T-helper 17 cell (primary cell): ENCODE results near the gene HSBP1L1. TPM values are rescaled to one million over a fixed set of nuclear protein-coding genes. Genes with fewer than 3 reads are reported as not detected.

ENCODE experiments used
- ATAC-seq: fragments of 150-1000 bp; cut with Tn5 transposase; 2 replicates; pipeline ENCODE4 v1.10.0; 2021; ENCODE audit warnings: mild to moderate bottlenecking, moderate library complexity
- DNase-seq, 3 donors: peaks; one replicate each; pipeline versions ENCODE4 v3.0.0 to v3.0.0-alpha.2; 2020 to 2021
- H3K9me3 ChIP-seq: one replicate; pipeline ENCODE4 v1.7.0; 2013; ENCODE audit warnings: low read length, mild to moderate bottlenecking; ENCODE audit not compliant: control insufficient read depth, poor library complexity, severe bottlenecking
- H3K27ac Mint-ChIP-seq: one replicate; pipeline ENCODE4 v1.8.0; 2022; ENCODE audit warnings: mild to moderate bottlenecking, moderate library complexity, mixed read lengths
- H3K27me3 Mint-ChIP-seq: one replicate; pipeline ENCODE4 v1.8.0; 2022; ENCODE audit warnings: mixed read lengths
- H3K36me3 Mint-ChIP-seq: one replicate; pipeline ENCODE4 v1.8.0; 2022; ENCODE audit warnings: low read depth, mixed read lengths
- H3K4me1 Mint-ChIP-seq: one replicate; pipeline ENCODE4 v1.8.0; 2022; ENCODE audit warnings: mild to moderate bottlenecking, mixed read lengths
- H3K4me3 Mint-ChIP-seq: one replicate; pipeline ENCODE4 v1.8.0; 2022; ENCODE audit warnings: mild to moderate bottlenecking, moderate library complexity, mixed read lengths
- total RNA-seq, 4 donors: library from RNA in 2 of 4; stranded (reverse) in 2 of 4; gene quantifications; one replicate each; pipeline ENCODE4 v1.2.3 and lab custom pipeline; 2022 to 2026

Gene HSBP1L1
- total RNA-seq, 2 donors from 2014 or later = 17.9 to 21.5 TPM

- H3K36me3 Mint-ChIP-seq = peaks cover 8% of the 10 kb centered on the region
- no peak for DNase-seq
- no peak overlapping the region for H3K27ac Mint-ChIP-seq
- no peaks in the 10 kb centered on the region for H3K27me3 Mint-ChIP-seq
- ATAC-seq = no peak
- peaks cover 4% of the 10 kb centered on the region for H3K9me3 ChIP-seq
- peaks cover 2% of the 10 kb centered on the region for H3K4me1 Mint-ChIP-seq
- no peak overlapping the region for H3K4me3 Mint-ChIP-seq
These were observed 39.4 kb upstream of the HSBP1L1 start for GRCh38 chr18:79924814-79925731.

DNA sequence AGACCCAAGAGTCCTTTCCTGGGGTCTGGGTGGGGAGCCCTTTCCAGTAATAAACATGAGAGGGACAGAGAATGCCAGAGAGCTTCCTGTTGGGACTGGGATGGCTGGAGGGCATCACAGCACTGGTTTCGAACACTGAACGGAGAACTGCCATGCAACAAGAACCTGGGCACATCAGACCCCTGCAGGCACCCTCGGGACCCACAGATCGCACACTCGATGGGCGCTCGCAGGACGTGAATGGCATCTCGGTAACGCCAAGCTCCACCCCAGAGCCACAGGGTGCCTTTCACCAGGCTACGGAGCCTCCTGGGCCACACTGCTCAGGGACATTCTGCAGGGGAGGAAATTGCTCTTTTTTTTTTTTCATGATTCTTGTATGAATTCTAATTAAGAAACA lies 38.1 kb upstream of the HSBP1L1 start:
- H3K27ac Mint-ChIP-seq = no peak overlapping the region
- no peak for DNase-seq

GRCh38 chr18:79926715-79927606 lies 37.5 kb upstream of the HSBP1L1 start:
- H3K4me1 Mint-ChIP-seq = peaks cover 2% of the 10 kb centered on the region
- peaks cover 11% of the 10 kb centered on the region for H3K9me3 ChIP-seq
- no peak overlapping the region for H3K4me3 Mint-ChIP-seq
- H3K36me3 Mint-ChIP-seq = peaks cover 5% of the 10 kb centered on the region
- H3K27ac Mint-ChIP-seq = no peak overlapping the region
- H3K27me3 Mint-ChIP-seq = no peaks in the 10 kb centered on the region
- DNase-seq = no peak
- ATAC-seq = no peak

More for the DNA sequence above, 38.1 kb upstream of the HSBP1L1 start:
- Mint-ChIP-seq H3K27me3 (no peaks in the 10 kb centered on the region), H3K36me3 (peaks cover 8% of the 10 kb centered on the region), H3K4me3 (no peak overlapping the region), H3K4me1 (peaks cover 2% of the 10 kb centered on the region)
- peaks cover 11% of the 10 kb centered on the region for H3K9me3 ChIP-seq
- no peak for ATAC-seq

GRCh38 chr18:79927607-79928562 lies 36.6 kb upstream of the HSBP1L1 start:
- no peak for ATAC-seq
- Mint-ChIP-seq H3K27ac (no peak overlapping the region), H3K27me3 (no peaks in the 10 kb centered on the region), H3K36me3 (peaks cover 5% of the 10 kb centered on the region), H3K4me3 (no peak overlapping the region), H3K4me1 (no peaks in the 10 kb centered on the region)
- no peak for DNase-seq
- H3K9me3 ChIP-seq = peaks cover 17% of the 10 kb centered on the region

DNA sequence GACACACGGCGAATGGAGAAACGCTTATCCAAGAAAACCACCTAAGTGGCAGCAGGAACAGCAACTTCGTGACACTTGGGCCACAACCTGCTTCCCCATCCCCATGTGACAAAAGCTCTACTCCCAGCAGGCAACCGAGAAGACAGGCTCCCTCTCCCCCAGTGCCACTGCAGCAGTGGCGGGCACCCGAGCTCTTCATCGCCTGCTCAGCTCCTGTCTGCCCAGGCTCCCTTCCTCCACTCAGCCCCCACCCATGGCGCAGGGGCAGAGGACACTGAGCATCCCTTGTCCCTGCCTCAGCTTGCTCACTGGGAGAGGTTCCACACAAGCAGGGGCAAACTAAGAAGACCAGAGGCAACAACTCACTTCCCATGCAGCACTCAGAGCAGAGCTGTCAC lies 35.9 kb upstream of the HSBP1L1 start:
- DNase-seq (no peak), ATAC-seq (no peak)
- Mint-ChIP-seq H3K36me3 (peaks cover 5% of the 10 kb centered on the region), H3K4me3 (no peak overlapping the region), H3K4me1 (no peaks in the 10 kb centered on the region), H3K27ac (no peak overlapping the region), H3K27me3 (no peaks in the 10 kb centered on the region)
- peaks cover 18% of the 10 kb centered on the region for H3K9me3 ChIP-seq

DNA sequence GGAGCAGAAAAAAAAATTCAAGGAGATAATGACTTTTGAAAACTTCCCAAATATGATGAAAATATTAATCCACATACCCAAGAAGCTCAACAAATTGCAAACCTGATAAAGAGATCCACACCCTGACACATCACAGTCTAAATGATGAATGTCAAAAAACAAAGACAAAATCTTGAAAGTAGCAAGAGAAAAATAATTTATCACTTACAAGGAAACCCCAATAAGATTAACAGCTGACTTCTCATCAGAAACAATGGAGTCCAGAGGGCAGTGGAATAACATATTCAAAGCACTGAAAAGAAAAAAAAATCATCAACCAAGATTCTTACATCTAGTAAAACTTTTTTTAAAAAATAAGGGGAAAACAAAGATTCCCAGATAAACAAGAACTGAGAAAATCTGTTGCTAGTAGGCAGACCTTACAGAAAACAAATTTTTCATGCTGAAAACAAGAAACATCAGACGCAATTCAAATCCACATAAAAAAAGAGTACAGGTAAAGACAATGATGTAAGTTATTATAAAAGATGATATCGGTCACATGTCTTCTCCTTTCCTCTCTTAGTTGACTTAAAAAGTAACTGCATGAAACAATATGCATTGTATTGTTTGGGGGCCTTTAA lies 34.3 kb upstream of the HSBP1L1 start:
- Mint-ChIP-seq H3K4me1 (no peaks in the 10 kb centered on the region), H3K27ac (no peak overlapping the region), H3K36me3 (peaks cover 3% of the 10 kb centered on the region), H3K27me3 (no peaks in the 10 kb centered on the region), H3K4me3 (no peak overlapping the region)
- ATAC-seq = no peak
- no peak for DNase-seq
- peaks cover 20% of the 10 kb centered on the region for H3K9me3 ChIP-seq

DNA sequence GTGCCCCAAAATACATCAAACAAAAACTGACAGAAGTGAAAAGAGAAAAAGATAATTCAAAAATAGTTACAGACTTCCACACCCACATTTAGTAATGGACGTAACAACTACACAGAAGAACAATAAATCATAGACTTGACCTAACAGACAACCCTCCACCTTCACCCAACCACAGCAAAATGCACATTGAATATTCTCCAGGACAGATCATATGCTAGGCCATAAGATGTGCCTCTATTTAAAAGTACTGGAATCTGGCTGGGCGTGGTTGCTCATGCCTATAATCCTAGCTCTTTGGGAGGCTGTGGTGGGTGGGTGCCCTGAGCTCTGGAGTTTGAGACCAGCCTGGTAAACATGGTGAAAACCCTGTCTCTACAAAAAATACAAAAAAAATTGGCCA lies 33.0 kb upstream of the HSBP1L1 start:
- Mint-ChIP-seq H3K4me1 (no peaks in the 10 kb centered on the region), H3K36me3 (peaks cover 5% of the 10 kb centered on the region), H3K27ac (no peak overlapping the region), H3K27me3 (no peaks in the 10 kb centered on the region), H3K4me3 (no peak overlapping the region)
- DNase-seq (no peak), ATAC-seq (no peak)
- H3K9me3 ChIP-seq = peaks cover 20% of the 10 kb centered on the region

GRCh38 chr18:79932907-79933306 lies 31.5 kb upstream of the HSBP1L1 start:
- DNase-seq = no peak
- no peak for ATAC-seq
- peaks cover 20% of the 10 kb centered on the region for H3K9me3 ChIP-seq
- no peaks in the 10 kb centered on the region for H3K4me1 Mint-ChIP-seq
- H3K4me3 Mint-ChIP-seq = no peak overlapping the region
- no peaks in the 10 kb centered on the region for H3K27me3 Mint-ChIP-seq
- H3K36me3 Mint-ChIP-seq = peaks cover 8% of the 10 kb centered on the region
- H3K27ac Mint-ChIP-seq = no peak overlapping the region

DNA sequence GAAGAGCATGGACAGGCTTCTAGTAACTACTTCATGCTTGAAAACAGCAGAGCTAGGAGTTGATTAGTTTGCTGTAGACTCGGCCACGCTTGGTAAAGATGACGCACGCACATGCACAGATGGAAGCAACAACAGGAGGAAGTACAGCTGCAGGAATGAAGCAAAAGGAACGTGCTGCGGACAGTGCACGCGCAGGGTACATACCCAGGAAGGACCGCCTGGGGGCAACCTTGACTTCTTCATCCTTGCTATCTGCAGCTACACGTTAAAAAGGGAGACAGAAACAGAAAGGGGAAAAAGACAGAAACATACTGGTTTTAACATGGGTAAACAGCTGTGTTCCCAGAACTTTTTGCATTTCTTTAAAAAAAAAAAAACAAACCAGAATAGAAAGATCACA lies 30.7 kb upstream of the HSBP1L1 start:
- Mint-ChIP-seq H3K27me3 (no peaks in the 10 kb centered on the region), H3K36me3 (peaks cover 11% of the 10 kb centered on the region), H3K4me1 (no peaks in the 10 kb centered on the region), H3K27ac (no peak overlapping the region), H3K4me3 (no peak overlapping the region)
- DNase-seq (no peak), ATAC-seq (no peak)
- peaks cover 20% of the 10 kb centered on the region for H3K9me3 ChIP-seq

DNA sequence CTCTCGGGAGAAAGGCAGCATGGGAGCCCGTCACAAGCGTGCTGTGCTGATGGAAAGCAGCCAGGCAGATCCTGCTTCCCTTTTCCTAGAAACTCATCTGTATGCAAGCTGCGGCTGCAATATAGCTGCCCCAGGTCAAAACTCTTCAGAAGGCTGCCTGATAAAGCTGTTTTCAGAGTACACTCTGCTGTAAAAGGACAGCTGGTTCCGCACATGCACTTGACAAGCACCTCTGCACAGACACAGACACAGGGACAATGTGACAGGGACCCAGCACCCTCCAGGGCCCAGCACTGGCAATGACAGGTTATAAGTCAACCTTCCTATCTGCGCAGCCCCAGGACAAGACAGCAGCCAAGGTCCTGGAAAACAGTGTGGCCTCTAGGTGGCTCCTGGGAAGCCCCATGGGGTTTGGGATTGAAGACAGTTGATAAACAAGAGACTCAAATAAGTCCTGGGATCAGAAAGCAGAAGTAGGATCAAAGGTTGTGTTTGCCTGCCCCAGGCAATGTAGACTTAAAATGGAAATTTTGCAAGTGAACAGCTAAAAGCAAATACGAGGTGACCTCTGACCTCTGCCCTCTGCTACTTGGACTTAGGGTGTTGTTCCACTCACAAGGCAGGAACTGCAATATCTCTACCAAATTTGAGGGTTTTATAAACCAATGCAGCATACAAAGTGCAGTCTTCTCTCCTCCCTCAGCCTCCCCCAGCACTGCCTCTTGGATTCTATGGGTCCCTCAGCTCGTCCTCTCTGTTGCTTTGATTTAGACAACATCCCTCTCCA lies 29.9 kb upstream of the HSBP1L1 start:
- H3K27me3 Mint-ChIP-seq = no peaks in the 10 kb centered on the region
- no peak overlapping the region for H3K27ac Mint-ChIP-seq
- peaks cover 11% of the 10 kb centered on the region for H3K36me3 Mint-ChIP-seq
- H3K9me3 ChIP-seq = peaks cover 20% of the 10 kb centered on the region
- H3K4me3 Mint-ChIP-seq = no peak overlapping the region
- no peak for ATAC-seq
- peaks cover 2% of the 10 kb centered on the region for H3K4me1 Mint-ChIP-seq
- DNase-seq = no peak

GRCh38 chr18:79935098-79935480 lies 29.4 kb upstream of the HSBP1L1 start:
- Mint-ChIP-seq H3K36me3 (peaks cover 11% of the 10 kb centered on the region), H3K4me3 (no peak overlapping the region), H3K27ac (no peak overlapping the region), H3K4me1 (peaks cover 7% of the 10 kb centered on the region), H3K27me3 (no peaks in the 10 kb centered on the region)
- ATAC-seq (no peak), DNase-seq (no peak)
- H3K9me3 ChIP-seq = peaks cover 16% of the 10 kb centered on the region

- no peak for DNase-seq
- peaks cover 7% of the 10 kb centered on the region for H3K4me1 Mint-ChIP-seq
- H3K36me3 Mint-ChIP-seq = peaks cover 11% of the 10 kb centered on the region
- peaks cover 13% of the 10 kb centered on the region for H3K9me3 ChIP-seq
- ATAC-seq = no peak
- no peaks in the 10 kb centered on the region for H3K27me3 Mint-ChIP-seq
- no peak overlapping the region for H3K27ac Mint-ChIP-seq
- no peak overlapping the region for H3K4me3 Mint-ChIP-seq
These were observed 28.9 kb upstream of the HSBP1L1 start for GRCh38 chr18:79935499-79935898.
